Astrocyte of the spinal cord (primary cell): ENCODE results near the gene SELENOI.

Source experiments
- DNase-seq: peaks from one replicate; pipeline ENCODE4 v3.0.0; 2011; ENCODE audit warnings: low read depth, low spot score
- H3K4me3 ChIP-seq: 2 replicates; pipeline ENCODE4 v1.5.1; 2011; ENCODE audit warnings: low read depth, mild to moderate bottlenecking, low read length, moderate library complexity
- in situ Hi-C: cut with HindIII; loops from 2 replicates; pipeline ENCODE4 v1.10.0; 2017; ENCODE audit warnings: low sequenced_read_pairs
- TF ChIP-seq, protein P1 (sequence below): IDR thresholded peaks from 2 replicates; pipeline ENCODE4 v1.5.1; 2012; ENCODE audit warnings: low read depth, mild to moderate bottlenecking, low read length, inconsistent platforms

SELENOI gene, protein sequence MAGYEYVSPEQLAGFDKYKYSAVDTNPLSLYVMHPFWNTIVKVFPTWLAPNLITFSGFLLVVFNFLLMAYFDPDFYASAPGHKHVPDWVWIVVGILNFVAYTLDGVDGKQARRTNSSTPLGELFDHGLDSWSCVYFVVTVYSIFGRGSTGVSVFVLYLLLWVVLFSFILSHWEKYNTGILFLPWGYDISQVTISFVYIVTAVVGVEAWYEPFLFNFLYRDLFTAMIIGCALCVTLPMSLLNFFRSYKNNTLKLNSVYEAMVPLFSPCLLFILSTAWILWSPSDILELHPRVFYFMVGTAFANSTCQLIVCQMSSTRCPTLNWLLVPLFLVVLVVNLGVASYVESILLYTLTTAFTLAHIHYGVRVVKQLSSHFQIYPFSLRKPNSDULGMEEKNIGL

DNA sequence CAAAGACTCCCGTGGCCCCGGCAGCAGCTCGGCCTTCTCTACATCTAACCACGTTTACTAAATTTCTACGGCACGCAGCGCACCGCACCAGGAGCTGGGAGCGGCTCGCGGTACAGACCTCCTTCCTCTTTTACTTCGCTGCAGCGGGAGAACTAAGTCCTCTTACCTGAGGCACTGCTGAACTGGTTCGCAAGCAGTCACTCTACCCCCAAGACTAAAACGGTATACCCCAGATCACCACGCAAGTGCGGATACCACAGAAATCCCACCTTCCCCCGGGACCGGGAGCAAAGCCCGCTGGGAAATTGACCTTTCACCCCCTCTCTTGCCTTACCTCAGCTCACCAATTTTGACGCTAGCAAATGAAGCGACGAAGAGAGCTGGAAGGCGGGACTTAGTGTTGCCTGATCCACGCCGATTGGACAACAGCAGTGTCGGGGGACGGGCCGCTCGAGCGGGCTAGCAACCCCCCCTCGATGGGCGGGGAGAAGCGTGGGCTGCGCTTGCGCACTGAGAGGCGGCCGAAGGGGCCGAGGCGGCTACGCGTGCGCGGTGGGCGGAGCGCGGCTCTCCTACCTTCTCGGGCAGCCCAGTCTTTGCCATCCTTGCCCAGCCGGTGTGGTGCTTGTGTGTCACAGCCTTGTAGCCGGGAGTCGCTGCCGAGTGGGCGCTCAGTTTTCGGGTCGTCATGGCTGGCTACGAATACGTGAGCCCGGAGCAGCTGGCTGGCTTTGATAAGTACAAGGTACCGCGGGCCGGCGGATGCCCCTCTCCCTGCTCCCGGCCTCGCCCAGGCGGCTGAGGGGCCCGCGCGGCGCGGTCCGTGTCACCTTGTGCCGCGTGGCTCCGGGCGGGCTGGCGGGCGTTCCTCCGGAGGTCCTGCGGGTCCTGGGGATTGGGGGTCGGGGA, at the start of gene SELENOI:
Gene SELENOI (plus strand): TSS at position 599 of the 909 bp plus-strand sequence. CDS start 90 bp downstream, at position 689.
- peak within 1 kb of the TSS; percentile 87 for H3K4me3 ChIP-seq
- peak; percentile 99 for DNase-seq
- in situ Hi-C loops = no loop called here
- TF ChIP-seq, protein P1, sequence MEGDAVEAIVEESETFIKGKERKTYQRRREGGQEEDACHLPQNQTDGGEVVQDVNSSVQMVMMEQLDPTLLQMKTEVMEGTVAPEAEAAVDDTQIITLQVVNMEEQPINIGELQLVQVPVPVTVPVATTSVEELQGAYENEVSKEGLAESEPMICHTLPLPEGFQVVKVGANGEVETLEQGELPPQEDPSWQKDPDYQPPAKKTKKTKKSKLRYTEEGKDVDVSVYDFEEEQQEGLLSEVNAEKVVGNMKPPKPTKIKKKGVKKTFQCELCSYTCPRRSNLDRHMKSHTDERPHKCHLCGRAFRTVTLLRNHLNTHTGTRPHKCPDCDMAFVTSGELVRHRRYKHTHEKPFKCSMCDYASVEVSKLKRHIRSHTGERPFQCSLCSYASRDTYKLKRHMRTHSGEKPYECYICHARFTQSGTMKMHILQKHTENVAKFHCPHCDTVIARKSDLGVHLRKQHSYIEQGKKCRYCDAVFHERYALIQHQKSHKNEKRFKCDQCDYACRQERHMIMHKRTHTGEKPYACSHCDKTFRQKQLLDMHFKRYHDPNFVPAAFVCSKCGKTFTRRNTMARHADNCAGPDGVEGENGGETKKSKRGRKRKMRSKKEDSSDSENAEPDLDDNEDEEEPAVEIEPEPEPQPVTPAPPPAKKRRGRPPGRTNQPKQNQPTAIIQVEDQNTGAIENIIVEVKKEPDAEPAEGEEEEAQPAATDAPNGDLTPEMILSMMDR = no peak

DNA sequence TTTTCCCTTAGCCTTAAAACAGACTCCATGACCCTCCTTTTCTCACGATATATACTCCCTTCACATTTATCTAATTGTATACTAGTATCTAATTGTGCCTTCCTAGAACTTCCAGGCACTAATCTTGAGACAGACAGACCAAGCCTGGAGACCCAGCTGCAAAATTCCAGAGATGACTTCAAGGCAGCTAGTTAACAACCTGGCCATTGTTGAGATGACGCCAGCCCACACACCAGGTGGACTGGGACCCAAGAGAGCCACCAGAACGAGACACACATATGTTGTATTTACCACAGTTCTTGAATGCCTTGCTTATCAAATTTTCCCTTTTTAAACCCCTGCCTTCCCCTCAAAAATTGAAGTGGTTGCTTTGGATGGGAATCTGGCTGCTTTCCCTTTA, 48.9 kb upstream of the SELENOI start:
- in situ Hi-C loops = no loop called here
- no peak overlapping the region for H3K4me3 ChIP-seq
- no peak for DNase-seq
- TF ChIP-seq, protein P1 = no peak

DNA sequence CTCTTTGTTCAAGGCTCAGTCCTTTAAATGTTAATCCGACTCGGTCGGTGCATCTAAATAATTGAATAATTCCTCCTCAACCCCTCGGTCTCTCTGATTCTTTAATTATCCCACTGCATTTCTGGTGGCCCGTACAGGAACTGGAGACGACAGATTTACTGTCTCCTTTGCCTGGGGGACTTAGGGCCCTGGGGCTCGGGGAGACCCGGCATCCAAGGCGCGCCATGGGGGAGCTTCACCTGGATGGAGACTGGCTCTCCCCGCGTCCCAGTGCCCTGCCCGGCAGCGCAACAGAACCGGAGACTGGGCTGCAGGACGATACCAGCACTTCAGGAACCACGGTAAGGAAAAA, 47.7 kb upstream of the SELENOI start:
- in situ Hi-C loops = no loop called here
- H3K4me3 ChIP-seq = peak overlapping the region; percentile 38
- no peak for DNase-seq
- TF ChIP-seq, protein P1 = no peak

DNA sequence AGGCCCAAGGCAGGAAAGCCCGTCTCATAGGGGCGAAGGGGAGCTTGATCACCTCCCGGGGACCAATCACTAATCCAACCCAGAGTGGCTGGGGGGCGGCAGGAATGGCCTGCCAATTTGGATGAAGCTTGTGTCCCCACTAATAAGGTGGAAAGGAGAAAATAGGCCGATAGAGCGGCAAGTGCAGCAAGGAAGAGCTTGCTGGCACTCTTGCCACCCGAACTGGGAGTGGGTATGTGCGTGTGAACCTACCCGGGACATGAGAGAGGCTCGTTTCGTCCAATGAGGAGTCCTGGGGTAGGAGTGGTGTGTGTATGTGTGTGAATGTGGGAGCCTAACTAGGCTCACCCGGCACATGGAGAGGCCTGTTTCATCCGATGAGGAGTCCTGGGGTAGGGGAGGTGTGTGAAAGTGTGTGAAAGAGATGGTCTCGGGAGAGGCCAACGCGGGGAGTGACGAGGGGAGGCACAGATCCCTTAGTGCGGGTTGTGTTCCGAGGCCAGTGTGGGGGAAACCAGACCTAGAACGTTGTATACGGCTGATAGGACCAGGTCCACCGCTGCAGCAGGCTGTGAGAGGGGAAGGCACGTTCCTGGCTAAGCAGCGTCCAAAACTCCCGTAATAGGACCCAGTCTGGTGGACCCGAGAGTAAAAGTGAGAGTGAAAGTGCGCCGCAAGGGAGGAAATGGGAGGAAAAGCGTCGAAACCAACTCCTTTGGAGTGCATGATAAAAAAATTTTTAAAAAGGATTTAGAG, 47.1 kb upstream of the SELENOI start:
- TF ChIP-seq, protein P1 = no peak
- DNase-seq = peak; percentile 48
- in situ Hi-C loops = no loop called here
- H3K4me3 ChIP-seq = peak overlapping the region; percentile 38

DNA sequence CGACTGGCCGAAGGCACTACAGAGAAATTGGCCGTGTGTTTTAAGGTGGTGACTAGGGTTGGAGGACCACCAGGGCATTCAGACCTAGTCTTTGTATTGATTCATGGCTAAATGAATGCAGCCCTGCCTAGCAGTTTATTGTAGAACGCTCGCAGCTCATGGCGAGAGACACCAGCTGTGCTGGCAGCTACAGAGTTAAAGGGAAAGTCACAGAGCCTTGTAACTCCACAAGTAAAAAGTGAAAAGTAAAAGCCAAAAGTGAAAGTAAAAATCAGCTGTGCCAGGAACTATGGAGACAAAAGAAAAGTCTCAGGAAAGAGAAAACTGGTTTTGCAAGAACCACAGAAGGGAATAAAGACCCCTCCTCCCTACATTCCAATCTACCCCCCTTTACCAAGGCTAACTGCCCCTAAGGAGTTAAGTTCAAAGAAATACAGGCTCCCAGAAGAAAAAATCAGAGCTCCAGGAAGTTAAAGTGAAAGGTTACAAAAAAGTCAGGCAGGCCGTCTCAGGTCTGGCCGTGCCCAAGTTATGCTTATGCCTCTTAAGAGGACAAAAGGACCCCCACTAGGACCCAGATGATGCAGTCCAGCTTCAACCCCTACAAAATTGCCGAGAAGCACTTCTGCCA, 46.4 kb upstream of the SELENOI start:
- in situ Hi-C loops = no loop called here
- TF ChIP-seq, protein P1 = no peak
- peak overlapping the region; percentile 38 for H3K4me3 ChIP-seq
- DNase-seq = peak; percentile 84
